Measurements from ENCODE around the gene CDKAL1.

CDKAL1 gene

DNA sequence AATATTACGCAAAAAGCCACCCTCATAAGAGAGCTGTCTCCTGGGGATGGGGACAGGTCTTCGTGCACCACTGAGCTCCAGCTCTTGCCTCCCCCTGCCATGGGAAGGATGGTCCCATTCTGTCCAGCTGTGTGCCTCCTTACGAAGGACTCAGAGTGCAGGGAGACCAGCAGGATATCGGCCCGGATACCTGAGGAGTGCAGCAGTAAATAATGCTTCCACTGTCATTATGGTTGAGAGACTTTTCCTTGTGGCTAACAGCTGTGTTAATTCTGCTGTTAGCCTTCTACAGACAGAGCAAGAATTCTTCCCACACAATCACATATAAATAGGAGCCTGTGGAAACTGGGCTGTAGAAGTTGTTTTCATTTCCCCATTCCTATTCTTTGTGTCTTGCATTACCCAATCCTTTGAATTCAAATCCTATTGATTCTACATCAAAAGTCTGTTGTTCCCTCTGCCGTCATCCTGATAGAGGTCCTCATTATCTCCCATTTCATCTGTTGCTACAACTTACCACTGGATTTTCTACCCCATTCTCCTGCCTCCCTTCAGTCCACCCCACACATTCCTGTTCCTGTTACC is 694.7 kb downstream of the CDKAL1 start:
- TF ChIP-seq POLR2AphosphoS5 (IDR thresholded peaks at IDR 0.05; ENCODE audit: low read depth, low read length) (no peak), FOXP2 (optimal IDR thresholded peaks at IDR 0.05; ENCODE audit: borderline replicate concordance, extremely low read depth, extremely low read length, insufficient read depth) (no peak), SIN3A (IDR thresholded peaks at IDR 0.05; ENCODE audit: borderline replicate concordance, insufficient read depth, low read length) (no peak), TAF1 (IDR thresholded peaks at IDR 0.05; ENCODE audit: borderline replicate concordance, insufficient read depth, low read length) (no peak)
- TF ChIP-seq, protein P1, sequence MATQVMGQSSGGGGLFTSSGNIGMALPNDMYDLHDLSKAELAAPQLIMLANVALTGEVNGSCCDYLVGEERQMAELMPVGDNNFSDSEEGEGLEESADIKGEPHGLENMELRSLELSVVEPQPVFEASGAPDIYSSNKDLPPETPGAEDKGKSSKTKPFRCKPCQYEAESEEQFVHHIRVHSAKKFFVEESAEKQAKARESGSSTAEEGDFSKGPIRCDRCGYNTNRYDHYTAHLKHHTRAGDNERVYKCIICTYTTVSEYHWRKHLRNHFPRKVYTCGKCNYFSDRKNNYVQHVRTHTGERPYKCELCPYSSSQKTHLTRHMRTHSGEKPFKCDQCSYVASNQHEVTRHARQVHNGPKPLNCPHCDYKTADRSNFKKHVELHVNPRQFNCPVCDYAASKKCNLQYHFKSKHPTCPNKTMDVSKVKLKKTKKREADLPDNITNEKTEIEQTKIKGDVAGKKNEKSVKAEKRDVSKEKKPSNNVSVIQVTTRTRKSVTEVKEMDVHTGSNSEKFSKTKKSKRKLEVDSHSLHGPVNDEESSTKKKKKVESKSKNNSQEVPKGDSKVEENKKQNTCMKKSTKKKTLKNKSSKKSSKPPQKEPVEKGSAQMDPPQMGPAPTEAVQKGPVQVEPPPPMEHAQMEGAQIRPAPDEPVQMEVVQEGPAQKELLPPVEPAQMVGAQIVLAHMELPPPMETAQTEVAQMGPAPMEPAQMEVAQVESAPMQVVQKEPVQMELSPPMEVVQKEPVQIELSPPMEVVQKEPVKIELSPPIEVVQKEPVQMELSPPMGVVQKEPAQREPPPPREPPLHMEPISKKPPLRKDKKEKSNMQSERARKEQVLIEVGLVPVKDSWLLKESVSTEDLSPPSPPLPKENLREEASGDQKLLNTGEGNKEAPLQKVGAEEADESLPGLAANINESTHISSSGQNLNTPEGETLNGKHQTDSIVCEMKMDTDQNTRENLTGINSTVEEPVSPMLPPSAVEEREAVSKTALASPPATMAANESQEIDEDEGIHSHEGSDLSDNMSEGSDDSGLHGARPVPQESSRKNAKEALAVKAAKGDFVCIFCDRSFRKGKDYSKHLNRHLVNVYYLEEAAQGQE (IDR thresholded peaks at IDR 0.05; ENCODE audit: insufficient read depth in 1 of 2, low read depth in 2 of 2, low read length in 2 of 2) = no peak

DNA sequence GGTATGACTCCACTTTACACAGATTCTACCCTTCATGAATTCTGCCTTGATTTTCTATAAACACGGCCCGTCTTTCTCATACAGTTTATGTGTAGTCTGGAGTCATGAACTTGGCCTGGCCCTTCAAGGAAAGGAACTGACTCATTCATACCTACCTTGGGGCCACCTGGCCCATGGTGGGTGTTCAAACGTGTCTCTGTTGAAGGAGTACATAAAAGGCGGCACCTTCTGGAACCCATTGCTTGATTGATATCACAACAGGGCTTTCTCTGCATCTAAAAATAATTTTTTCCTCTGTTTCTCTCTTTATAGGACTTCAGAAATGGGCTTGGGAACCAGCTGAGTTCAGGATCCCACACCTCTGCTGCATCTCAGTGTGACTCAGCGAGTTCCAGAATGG is 696.3 kb downstream of the CDKAL1 start:
- TF ChIP-seq, protein P1 (IDR thresholded peaks at IDR 0.05; ENCODE audit: insufficient read depth in 1 of 2, low read depth in 2 of 2, low read length in 2 of 2) = no peak
- no peak for TF ChIP-seq TAF1 (IDR thresholded peaks at IDR 0.05; ENCODE audit: borderline replicate concordance, insufficient read depth, low read length)
- TF ChIP-seq SIN3A (IDR thresholded peaks at IDR 0.05; ENCODE audit: borderline replicate concordance, insufficient read depth, low read length) = no peak
- TF ChIP-seq POLR2AphosphoS5 (IDR thresholded peaks at IDR 0.05; ENCODE audit: low read depth, low read length) = no peak
- TF ChIP-seq FOXP2 (optimal IDR thresholded peaks at IDR 0.05; ENCODE audit: borderline replicate concordance, extremely low read depth, extremely low read length, insufficient read depth) = no peak

DNA sequence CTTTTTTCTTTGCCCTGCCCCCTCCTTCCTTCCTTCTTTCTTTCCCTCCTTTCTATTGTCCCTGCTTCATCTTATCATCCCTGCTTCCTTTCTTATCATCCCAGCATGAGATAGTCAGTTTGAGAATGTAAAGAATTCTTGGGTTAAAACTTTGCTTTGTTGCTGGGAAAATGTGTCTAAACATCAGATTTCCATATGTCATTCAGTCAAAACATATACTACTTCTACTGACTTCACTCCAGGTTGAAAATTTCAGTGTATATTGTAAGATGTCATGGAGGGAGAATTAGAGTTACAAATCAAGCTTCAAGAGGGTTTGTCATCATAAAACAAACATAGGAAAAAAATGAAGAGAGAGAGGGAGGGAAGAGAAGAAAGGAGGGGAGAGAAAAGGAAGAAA is 700.9 kb downstream of the CDKAL1 start:
- TF ChIP-seq POLR2AphosphoS5 (IDR thresholded peaks at IDR 0.05; ENCODE audit: low read depth, low read length) = no peak
- TF ChIP-seq TAF1 (IDR thresholded peaks at IDR 0.05; ENCODE audit: borderline replicate concordance, insufficient read depth, low read length) = no peak
- TF ChIP-seq, protein P1 (IDR thresholded peaks at IDR 0.05; ENCODE audit: insufficient read depth in 1 of 2, low read depth in 2 of 2, low read length in 2 of 2) = no peak
- TF ChIP-seq SIN3A (IDR thresholded peaks at IDR 0.05; ENCODE audit: borderline replicate concordance, insufficient read depth, low read length) = no peak
- no peak for TF ChIP-seq FOXP2 (optimal IDR thresholded peaks at IDR 0.05; ENCODE audit: borderline replicate concordance, extremely low read depth, extremely low read length, insufficient read depth)

DNA sequence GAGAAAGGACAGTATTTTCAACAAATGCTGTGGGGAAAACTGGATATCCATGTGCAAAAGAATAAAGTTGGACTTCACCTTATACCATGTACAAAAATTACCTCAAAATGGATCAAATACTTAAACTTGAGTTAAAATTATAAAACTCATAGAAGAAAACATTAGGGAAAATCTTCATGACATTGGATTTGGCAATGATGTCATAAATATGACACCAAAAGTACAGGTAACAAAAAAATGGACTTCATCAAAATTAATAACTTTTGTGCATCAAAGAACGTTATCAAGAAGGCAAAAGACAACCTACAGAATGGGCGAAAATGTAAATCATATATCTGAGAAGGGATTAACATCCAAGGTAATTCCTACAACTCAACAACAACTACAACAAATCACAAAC is 704.0 kb downstream of the CDKAL1 start:
- TF ChIP-seq POLR2AphosphoS5 (IDR thresholded peaks at IDR 0.05; ENCODE audit: low read depth, low read length) (no peak), FOXP2 (optimal IDR thresholded peaks at IDR 0.05; ENCODE audit: borderline replicate concordance, extremely low read depth, extremely low read length, insufficient read depth) (no peak), SIN3A (IDR thresholded peaks at IDR 0.05; ENCODE audit: borderline replicate concordance, insufficient read depth, low read length) (no peak)

DNA sequence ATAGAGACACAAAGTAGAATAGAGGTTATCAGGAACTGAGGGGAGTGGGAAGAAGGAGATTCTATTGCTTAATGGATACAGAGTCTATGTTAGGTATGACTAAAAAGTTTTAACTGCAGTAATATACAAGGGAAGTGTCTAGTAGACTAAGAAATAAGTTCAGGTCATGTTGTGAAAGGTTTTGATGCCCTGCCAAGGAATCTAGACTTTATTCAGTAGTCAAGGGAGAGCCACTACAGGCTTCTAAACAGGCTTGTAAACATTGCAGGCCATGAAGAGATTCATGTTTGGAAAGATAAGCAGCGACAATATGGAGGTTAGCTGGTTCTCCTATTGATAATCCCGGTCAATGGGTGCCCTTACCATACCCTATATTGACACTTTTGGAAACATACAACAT is 706.5 kb downstream of the CDKAL1 start:
- TF ChIP-seq SIN3A (IDR thresholded peaks at IDR 0.05; ENCODE audit: borderline replicate concordance, insufficient read depth, low read length) (no peak), FOXP2 (optimal IDR thresholded peaks at IDR 0.05; ENCODE audit: borderline replicate concordance, extremely low read depth, extremely low read length, insufficient read depth) (no peak), TAF1 (IDR thresholded peaks at IDR 0.05; ENCODE audit: borderline replicate concordance, insufficient read depth, low read length) (no peak), POLR2AphosphoS5 (IDR thresholded peaks at IDR 0.05; ENCODE audit: low read depth, low read length) (no peak)
- TF ChIP-seq, protein P1 (IDR thresholded peaks at IDR 0.05; ENCODE audit: insufficient read depth in 1 of 2, low read depth in 2 of 2, low read length in 2 of 2) = no peak
